Tibial artery (tissue), 4 donors: ENCODE data around the gene TIAM2.

Experiments used
- DNase-seq, 2 donors: peaks; one replicate each; pipeline ENCODE4 v3.0.0-alpha.2; 2019
- H3K27ac ChIP-seq, 2 donors: fragments of 200-600 bp; sonication (generic) in 1 of 2; 1 replicate in 1 of 2; 2 replicates in 1 of 2; pipeline ENCODE4 v1.5.1; 2018 to 2019; ENCODE audit warnings: mild to moderate bottlenecking in 1 of 2
- H3K27me3 ChIP-seq, 2 donors: fragments of 200-600 bp; sonication (generic) in 1 of 2; one replicate each; pipeline versions ENCODE4 v1.5.1 to v1.6.0; 2016 to 2019
- H3K36me3 ChIP-seq, 3 donors: fragments of 200-600 bp; sonication (generic) in 2 of 3; one replicate each; pipeline ENCODE4 v1.5.1; 2016 to 2019; ENCODE audit warnings: mild to moderate bottlenecking in 2 of 3
- H3K4me1 ChIP-seq, 4 donors: fragments of 200-600 bp; sonication (generic) in 2 of 4; 1 replicate in 3 of 4; 2 replicates in 1 of 4; pipeline ENCODE4 v1.5.1; 2016 to 2019
- H3K4me3 ChIP-seq, 2 donors: fragments of 200-600 bp; sonication (generic) in 1 of 2; 1 replicate in 1 of 2; 2 replicates in 1 of 2; pipeline ENCODE4 v1.5.1; 2018 to 2019; ENCODE audit warnings: mild to moderate bottlenecking in 2 of 2
- H3K9me3 ChIP-seq, 3 donors: fragments of 200-600 bp; sonication (generic) in 1 of 3; one replicate each; pipeline ENCODE4 v1.5.1; 2016 to 2019
- intact Hi-C: fragments of 100-400 bp; cut with DNase I; formaldehyde crosslinking; loops from one replicate; pipeline ENCODE4 v1.15.0; 2023; ENCODE audit warnings: low total_unique reads
- TF ChIP-seq, protein P1 (sequence below), 2 experiments: fragments of 200-600 bp in 1 of 2; fragments of 450-650 bp in 1 of 2; IDR thresholded peaks; one replicate each; pipeline ENCODE4 v1.5.1; 2017 to 2019; ENCODE audit warnings: antibody characterized with exemption in 2 of 2, mild to moderate bottlenecking in 1 of 2, moderate library complexity in 1 of 2

The TIAM2 gene

GRCh38 chr6:155080881-155081845 lies 86.0 kb downstream of the TIAM2 start:
- H3K4me3 ChIP-seq, result no peak overlapping the region
- H3K27me3 ChIP-seq, result no peaks in the 10 kb centered on the region
- H3K36me3 ChIP-seq, result no peaks in the 10 kb centered on the region
- intact Hi-C loops, result no loop called here
- TF ChIP-seq, protein P1, sequence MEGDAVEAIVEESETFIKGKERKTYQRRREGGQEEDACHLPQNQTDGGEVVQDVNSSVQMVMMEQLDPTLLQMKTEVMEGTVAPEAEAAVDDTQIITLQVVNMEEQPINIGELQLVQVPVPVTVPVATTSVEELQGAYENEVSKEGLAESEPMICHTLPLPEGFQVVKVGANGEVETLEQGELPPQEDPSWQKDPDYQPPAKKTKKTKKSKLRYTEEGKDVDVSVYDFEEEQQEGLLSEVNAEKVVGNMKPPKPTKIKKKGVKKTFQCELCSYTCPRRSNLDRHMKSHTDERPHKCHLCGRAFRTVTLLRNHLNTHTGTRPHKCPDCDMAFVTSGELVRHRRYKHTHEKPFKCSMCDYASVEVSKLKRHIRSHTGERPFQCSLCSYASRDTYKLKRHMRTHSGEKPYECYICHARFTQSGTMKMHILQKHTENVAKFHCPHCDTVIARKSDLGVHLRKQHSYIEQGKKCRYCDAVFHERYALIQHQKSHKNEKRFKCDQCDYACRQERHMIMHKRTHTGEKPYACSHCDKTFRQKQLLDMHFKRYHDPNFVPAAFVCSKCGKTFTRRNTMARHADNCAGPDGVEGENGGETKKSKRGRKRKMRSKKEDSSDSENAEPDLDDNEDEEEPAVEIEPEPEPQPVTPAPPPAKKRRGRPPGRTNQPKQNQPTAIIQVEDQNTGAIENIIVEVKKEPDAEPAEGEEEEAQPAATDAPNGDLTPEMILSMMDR (IDR thresholded peaks at IDR 0.05), result no peak
- H3K9me3 ChIP-seq, result no peaks in the 10 kb centered on the region
- no peak overlapping the region for H3K27ac ChIP-seq
- H3K4me1 ChIP-seq, result peaks cover 0 to 24% (median 9%) of the 10 kb centered on the region in 4 donors
- no peak for DNase-seq

GRCh38 chr6:155084431-155085123 lies 89.5 kb downstream of the TIAM2 start:
- no peak overlapping the region for H3K4me3 ChIP-seq
- intact Hi-C loops, result no loop called here
- H3K4me1 ChIP-seq, result no peaks in the 10 kb centered on the region

GRCh38 chr6:155085582-155086257 lies 90.6 kb downstream of the TIAM2 start:
- H3K9me3 ChIP-seq, result no peaks in the 10 kb centered on the region
- H3K36me3 ChIP-seq, result peaks cover 0 to 4% (median 0%) of the 10 kb centered on the region in 3 donors
- no peak overlapping the region for H3K4me3 ChIP-seq
- intact Hi-C loops, result no loop called here
- TF ChIP-seq, protein P1 (IDR thresholded peaks at IDR 0.05), result no peak
- H3K27ac ChIP-seq, result no peak overlapping the region
- H3K4me1 ChIP-seq, result no peaks in the 10 kb centered on the region
- no peaks in the 10 kb centered on the region for H3K27me3 ChIP-seq
- DNase-seq, result no peak

More at GRCh38 chr6:155084431-155085123, 89.5 kb downstream of the TIAM2 start:
- H3K27me3 ChIP-seq, result no peaks in the 10 kb centered on the region
- no peak for DNase-seq
- H3K27ac ChIP-seq, result no peak overlapping the region
- TF ChIP-seq, protein P1 (IDR thresholded peaks at IDR 0.05), result no peak
- H3K36me3 ChIP-seq, result no peaks in the 10 kb centered on the region
- no peaks in the 10 kb centered on the region for H3K9me3 ChIP-seq

- TF ChIP-seq, protein P1 (IDR thresholded peaks at IDR 0.05), result no peak
- H3K36me3 ChIP-seq, result peaks cover 0 to 10% (median 4%) of the 10 kb centered on the region in 3 donors
- no peak overlapping the region for H3K4me3 ChIP-seq
- H3K4me1 ChIP-seq, result no peaks in the 10 kb centered on the region
- no peaks in the 10 kb centered on the region for H3K9me3 ChIP-seq
- H3K27me3 ChIP-seq, result no peaks in the 10 kb centered on the region
- no peak overlapping the region for H3K27ac ChIP-seq
- intact Hi-C loops, result no loop called here
- DNase-seq, result no peak
Measured at GRCh38 chr6:155088856-155089255, 93.7 kb downstream of the TIAM2 start.

GRCh38 chr6:155089746-155090145 lies 94.6 kb downstream of the TIAM2 start:
- TF ChIP-seq, protein P1 (IDR thresholded peaks at IDR 0.05), result no peak
- Histone ChIP-seq H3K27ac (no peak overlapping the region), H3K36me3 (peaks cover 0 to 10% (median 4%) of the 10 kb centered on the region in 3 donors), H3K4me1 (no peaks in the 10 kb centered on the region), H3K27me3 (no peaks in the 10 kb centered on the region), H3K9me3 (no peaks in the 10 kb centered on the region), H3K4me3 (no peak overlapping the region)
- no peak for DNase-seq
- intact Hi-C loops, result no loop called here
